GM13977 (cell line): ENCODE results near the gene CYP2W1.
A peak's percentile ranks its signal among the peaks of the same experiment; 100 is the strongest.

Experiments used
- DNase-seq: peaks from one replicate; pipeline ENCODE4 v3.0.0; 2012; ENCODE audit warnings: low spot score
- CTCF ChIP-seq: IDR thresholded peaks from 2 replicates; pipeline ENCODE4 v1.5.1; 2012; ENCODE audit warnings: mild to moderate bottlenecking, control low read depth; ENCODE audit not compliant: insufficient read depth; ENCODE audit errors: extremely low read depth, missing control alignments
- in situ Hi-C: fragments of 300-500 bp; cut with MboI; formaldehyde crosslinking; loops from one replicate; pipeline ENCODE4 v1.12.0; 2022; ENCODE audit warnings: low sequenced_read_pairs, low pct_unique_long_range_greater_than_20kb, mixed read lengths, inconsistent platforms; ENCODE audit not compliant: unreplicated experiment

The CYP2W1 gene

DNA sequence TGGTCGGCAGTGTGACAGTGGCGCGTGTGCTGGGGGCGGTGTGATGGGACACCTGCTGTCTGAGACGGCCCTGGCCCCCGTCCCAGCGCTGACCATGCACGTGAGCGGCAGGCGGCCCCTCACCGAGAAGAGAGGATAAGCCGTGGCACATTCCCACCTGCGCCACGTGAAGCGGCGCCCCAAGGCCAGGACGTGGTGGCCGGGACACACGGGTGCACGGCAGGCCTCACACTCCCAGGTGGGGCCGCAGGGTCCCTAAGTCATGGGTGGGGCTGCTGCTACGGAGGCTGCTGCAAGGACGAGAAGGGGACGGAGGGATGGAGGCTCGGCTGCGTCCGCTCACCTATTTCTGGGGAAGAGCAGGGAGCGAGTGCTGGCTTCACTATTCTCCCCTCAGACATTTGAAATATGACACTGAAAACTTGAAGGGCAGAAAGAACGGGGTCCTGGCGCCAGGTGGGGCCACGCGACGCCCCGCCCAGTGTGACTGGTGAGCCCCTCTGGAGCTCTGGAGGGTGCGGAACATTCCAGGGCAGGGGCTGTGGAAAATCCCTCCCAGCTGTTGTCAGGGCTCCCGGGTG, 7.5 kb downstream of the CYP2W1 start:
- no peak for DNase-seq
- TF ChIP-seq CTCF, result no peak
- in situ Hi-C loops, result loop anchor here (10.0 kb wide), 2 partner anchors 74 to 174 kb away; partner anchors contain the start of gene ZFAND2A

DNA sequence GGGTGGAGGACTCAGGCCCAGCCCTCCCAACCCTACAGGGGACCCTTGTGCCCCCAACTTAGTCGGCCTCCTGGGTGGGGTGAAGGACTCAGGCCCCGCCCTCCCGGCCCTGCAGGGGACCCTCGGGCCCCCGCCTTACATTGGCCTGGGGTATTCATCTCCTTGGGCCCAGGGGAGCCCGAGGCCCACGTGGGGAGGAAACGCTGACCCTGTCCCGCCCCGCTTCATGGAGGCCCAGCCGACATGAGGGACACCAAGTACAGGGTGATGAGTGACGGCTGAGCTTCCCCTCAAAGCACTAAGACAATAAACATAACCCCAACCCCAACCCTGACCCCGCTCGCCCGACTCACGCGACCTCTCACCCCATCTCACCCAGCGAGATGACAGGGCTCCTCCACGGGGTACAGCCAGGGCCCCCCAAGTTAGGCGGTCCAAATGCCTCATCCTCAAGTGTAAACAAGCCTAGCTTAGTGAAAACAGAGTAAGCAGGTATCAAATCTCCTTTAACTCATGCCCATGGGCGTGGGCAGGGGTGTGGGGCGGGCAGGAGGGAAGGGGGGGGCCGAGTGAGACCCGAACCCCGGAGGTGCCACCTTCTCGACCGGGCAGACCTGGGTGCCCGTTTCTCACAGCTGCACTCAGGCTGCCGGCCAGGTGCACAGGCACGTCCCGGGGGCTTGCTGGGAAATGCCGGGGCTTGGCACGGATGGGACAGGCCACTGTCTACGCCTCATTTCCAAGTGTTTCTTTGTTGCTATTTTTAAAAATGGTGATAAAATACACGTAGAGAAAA, 8.2 kb downstream of the CYP2W1 start:
- no peak for TF ChIP-seq CTCF
- no peak for DNase-seq
- in situ Hi-C loops, result loop anchor here (10.0 kb wide), 2 partner anchors 74 to 174 kb away; partner anchors contain the start of gene ZFAND2A

DNA sequence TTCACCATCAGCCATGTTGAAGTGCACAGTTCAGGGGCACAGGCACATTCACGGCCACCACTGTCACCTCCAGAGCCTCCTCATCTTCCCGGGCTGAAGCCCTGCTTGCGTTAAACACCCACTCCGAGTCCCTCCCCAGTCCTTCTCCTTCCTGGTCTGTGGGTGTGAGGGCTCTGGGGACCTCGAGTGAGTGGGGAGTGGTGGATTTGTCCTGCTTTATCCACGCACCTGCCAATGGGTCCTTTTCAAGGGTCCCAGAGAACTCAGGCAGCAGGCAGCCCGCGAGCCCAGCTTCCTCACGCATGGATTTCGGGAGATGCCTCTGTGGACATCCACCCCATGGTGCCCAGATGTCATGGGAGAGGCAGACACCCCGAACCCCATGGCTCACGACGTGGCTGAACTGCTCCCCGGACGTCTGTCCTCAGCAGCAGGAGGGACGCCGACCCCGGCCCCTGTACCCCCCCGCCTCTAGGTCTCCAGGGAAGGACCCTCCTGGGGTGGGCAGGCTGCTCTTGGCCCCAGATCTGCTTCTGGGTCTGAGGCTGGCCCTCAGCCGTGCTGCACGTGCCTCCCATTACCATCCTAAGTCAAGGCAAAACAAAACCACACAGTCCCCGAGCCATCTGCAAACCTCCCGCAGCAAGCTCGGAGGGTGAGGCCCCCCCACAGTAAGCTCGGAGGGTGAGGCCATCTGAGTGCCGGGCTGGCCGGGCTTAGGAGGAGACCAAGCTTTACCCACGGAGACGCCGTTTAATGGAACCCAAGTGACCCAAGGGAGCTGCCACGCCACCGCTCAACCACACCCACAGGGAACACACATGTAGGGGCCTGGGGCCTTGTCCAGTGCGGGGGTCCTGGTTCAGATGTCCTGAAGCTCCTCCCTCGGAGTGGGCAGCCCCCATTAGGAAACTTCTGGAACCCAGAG, 9.0 kb downstream of the CYP2W1 start:
- no peak for DNase-seq
- no peak for TF ChIP-seq CTCF
- in situ Hi-C loops, result loop anchor here (10.0 kb wide), 2 partner anchors 73 to 173 kb away; partner anchors contain the start of gene ZFAND2A

DNA sequence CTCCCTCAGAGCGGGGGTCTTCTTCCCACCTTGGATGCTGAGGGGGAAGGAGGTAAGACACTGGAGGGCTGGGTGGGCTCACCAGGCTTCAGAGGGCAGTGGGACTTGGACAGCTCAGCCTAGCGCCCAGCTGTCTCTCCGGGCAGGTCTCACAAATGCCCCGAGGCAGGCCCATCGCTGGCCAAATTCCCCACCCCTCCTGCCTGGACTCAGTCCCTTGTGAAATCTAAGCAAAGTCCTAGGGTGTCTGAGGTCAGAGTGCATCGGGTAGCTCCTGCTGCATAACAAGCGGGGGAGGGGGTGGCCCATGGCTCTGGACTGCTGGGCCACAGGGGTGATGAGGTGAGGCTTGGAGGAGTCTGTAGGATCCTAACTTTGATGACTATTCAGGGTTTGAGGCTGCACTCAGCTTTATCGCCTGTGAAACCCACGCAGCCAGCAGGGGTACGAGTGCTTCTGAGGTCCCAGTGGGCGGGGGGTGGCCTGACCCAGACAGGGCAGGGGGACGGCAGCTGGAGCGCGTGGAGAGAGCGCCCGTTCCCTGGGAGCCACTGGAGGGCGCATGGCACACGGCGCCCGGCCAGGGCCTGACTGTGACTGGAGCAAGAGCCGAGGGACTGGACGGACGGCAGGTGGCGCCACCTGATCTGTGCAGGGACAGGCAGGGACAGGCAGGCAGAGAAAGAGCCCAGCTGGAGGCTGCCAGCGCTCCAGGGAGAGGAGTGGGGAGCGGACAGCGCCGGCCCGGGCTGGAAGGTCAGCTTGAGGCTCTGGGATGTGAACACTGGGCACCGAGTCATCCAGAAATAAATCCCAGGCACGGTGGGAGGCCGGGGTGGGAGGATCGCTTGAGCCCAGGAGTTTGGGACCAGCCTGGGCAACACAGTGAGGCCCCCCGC, 10.0 kb downstream of the CYP2W1 start:
- TF ChIP-seq CTCF, result peak; percentile 100
- peak; percentile 94 for DNase-seq
- in situ Hi-C loops, result loop anchor here (10.0 kb wide), 2 partner anchors 72 to 172 kb away; partner anchors contain the start of gene ZFAND2A

GRCh38 chr7:994592-995308, 11.8 kb downstream of the CYP2W1 start:
- no peak for DNase-seq
- in situ Hi-C loops, result loop anchor here (10.0 kb wide), 2 partner anchors 70 to 170 kb away; partner anchors contain the start of gene ZFAND2A
- TF ChIP-seq CTCF, result no peak
